Activated CD4-positive, alpha-beta T cell treated with anti-CD3 and anti-CD28 coated beads for 4 hours (primary cell): ENCODE results near the gene GPR89A.

Source experiments
- DNase-seq, 2 donors: peaks; one replicate each; pipeline ENCODE4 v3.0.0-alpha.2; 2020

The GPR89A gene

GRCh38 chr1:145719230-145720079, 111.7 kb downstream of the GPR89A start, which contains the start of gene CD160:
CD160 (plus strand) TSS chr1:145719499; CDS start chr1:145728328, 8,829 bp downstream.
- no peak for DNase-seq
